Measurements from ENCODE around the gene ITGB5.

- TF ChIP-seq CTCF (IDR thresholded peaks at IDR 0.05; ENCODE audit: insufficient read depth, low read depth, low read length), result no peak
- no peak for TF ChIP-seq EZH2 (IDR thresholded peaks at IDR 0.05; ENCODE audit: insufficient read depth, low read length)
These were observed 116.7 kb downstream of the ITGB5 start for GRCh38 chr3:124770336-124771082.
